ENCODE data around the gene TOP3A. TPM values are rescaled to one million over a fixed set of nuclear protein-coding genes. Genes with fewer than 3 reads are reported as not detected.

The TOP3A gene
- total and polyA plus RNA-seq, 2 of the 13 experiments (the other 11 are each of a cell fraction or from before 2014, with no cell fraction given) = 16.9 to 36.8 TPM

DNA sequence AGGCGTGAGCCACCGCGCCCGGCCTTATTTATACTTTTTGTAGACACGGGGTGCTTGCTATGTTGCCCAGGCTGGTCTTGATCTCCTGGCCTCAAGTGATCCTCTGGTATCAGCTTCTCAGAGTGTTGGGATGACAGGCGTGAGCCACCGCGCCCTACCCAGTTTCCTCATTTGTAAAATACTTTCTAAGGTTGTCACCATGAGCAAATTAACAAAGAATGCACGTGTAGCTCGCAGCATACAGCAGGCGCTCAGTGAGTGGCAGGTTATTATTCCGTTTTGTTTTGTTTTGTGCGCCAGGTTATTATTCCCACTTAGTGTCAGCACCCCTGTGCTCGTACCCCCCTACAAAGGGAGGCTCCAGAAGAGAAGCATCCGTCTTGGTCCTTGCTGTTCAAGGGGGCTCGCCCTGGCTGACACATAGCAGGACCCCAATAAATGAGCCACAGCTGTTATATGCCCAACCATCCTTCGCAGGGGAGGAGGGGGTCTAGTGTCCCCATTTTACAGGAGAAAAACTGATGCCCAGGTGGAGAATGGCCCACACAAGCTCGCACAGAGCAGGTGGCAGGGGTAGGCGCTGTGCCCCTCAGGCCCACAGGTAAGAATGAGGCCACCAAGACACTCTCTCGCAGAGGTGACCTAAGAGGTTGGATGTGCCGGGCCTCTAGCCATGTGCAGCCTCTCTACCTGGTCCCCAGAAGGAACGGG, 55.0 kb downstream of the TOP3A start (continued):
- TF ChIP-seq, protein P1, sequence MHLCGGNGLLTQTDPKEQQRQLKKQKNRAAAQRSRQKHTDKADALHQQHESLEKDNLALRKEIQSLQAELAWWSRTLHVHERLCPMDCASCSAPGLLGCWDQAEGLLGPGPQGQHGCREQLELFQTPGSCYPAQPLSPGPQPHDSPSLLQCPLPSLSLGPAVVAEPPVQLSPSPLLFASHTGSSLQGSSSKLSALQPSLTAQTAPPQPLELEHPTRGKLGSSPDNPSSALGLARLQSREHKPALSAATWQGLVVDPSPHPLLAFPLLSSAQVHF (CRISPR knock-in tag; IDR thresholded peaks at IDR 0.05) = no peak
- TF ChIP-seq KAT7 (CRISPR knock-in tag; IDR thresholded peaks at IDR 0.05; ENCODE audit: borderline replicate concordance) (no peak), CBX2 (IDR thresholded peaks at IDR 0.05; ENCODE audit: low read depth, low read length) (no peak), CBX2 (CRISPR knock-in tag; IDR thresholded peaks at IDR 0.05; ENCODE audit: low read depth) (no peak), ZNF251 (CRISPR knock-in tag; IDR thresholded peaks at IDR 0.05) (no peak), ZNF598 (CRISPR knock-in tag; IDR thresholded peaks at IDR 0.05; ENCODE audit: borderline replicate concordance) (no peak), NFYC (CRISPR knock-in tag; IDR thresholded peaks at IDR 0.05) (no peak), LCORL (IDR thresholded peaks at IDR 0.05) (no peak), LCORL (CRISPR knock-in tag; IDR thresholded peaks at IDR 0.05) (0 out of 2 replicates have a peak, but pooled peaks have one; percentile 11), KDM1A (CRISPR knock-in tag; IDR thresholded peaks at IDR 0.05) (peak; percentile 72; the same call in 1 of the 2 replicates), ZSCAN30 (CRISPR knock-in tag; IDR thresholded peaks at IDR 0.05) (peak; percentile 78; the same call in 1 of the 2 replicates), BRCA1 (CRISPR knock-in tag; IDR thresholded peaks at IDR 0.05) (no peak), ZNF432 (CRISPR knock-in tag; IDR thresholded peaks at IDR 0.05; ENCODE audit: borderline replicate concordance) (no peak), TEAD3 (CRISPR knock-in tag; optimal IDR thresholded peaks at IDR 0.05; ENCODE audit: borderline replicate concordance) (no peak), TAF15 (IDR thresholded peaks at IDR 0.05; ENCODE audit: low read depth, low read length, poor library complexity, severe bottlenecking) (no peak), ZBTB1 (CRISPR knock-in tag; IDR thresholded peaks at IDR 0.05; ENCODE audit: borderline replicate concordance) (no peak), KLF12 (CRISPR knock-in tag; IDR thresholded peaks at IDR 0.05; ENCODE audit: borderline replicate concordance) (no peak), CENPX (CRISPR knock-in tag; IDR thresholded peaks at IDR 0.05) (no peak), STAG1 (CRISPR knock-in tag; IDR thresholded peaks at IDR 0.05) (no peak), SP1 (IDR thresholded peaks at IDR 0.05) (no peak), SP1 (CRISPR knock-in tag; IDR thresholded peaks at IDR 0.05) (no peak), ZSCAN9 (CRISPR knock-in tag; IDR thresholded peaks at IDR 0.05; ENCODE audit: borderline replicate concordance) (peak; percentile 10; the same call in 1 of the 2 replicates)
- TF ChIP-seq, protein P2, sequence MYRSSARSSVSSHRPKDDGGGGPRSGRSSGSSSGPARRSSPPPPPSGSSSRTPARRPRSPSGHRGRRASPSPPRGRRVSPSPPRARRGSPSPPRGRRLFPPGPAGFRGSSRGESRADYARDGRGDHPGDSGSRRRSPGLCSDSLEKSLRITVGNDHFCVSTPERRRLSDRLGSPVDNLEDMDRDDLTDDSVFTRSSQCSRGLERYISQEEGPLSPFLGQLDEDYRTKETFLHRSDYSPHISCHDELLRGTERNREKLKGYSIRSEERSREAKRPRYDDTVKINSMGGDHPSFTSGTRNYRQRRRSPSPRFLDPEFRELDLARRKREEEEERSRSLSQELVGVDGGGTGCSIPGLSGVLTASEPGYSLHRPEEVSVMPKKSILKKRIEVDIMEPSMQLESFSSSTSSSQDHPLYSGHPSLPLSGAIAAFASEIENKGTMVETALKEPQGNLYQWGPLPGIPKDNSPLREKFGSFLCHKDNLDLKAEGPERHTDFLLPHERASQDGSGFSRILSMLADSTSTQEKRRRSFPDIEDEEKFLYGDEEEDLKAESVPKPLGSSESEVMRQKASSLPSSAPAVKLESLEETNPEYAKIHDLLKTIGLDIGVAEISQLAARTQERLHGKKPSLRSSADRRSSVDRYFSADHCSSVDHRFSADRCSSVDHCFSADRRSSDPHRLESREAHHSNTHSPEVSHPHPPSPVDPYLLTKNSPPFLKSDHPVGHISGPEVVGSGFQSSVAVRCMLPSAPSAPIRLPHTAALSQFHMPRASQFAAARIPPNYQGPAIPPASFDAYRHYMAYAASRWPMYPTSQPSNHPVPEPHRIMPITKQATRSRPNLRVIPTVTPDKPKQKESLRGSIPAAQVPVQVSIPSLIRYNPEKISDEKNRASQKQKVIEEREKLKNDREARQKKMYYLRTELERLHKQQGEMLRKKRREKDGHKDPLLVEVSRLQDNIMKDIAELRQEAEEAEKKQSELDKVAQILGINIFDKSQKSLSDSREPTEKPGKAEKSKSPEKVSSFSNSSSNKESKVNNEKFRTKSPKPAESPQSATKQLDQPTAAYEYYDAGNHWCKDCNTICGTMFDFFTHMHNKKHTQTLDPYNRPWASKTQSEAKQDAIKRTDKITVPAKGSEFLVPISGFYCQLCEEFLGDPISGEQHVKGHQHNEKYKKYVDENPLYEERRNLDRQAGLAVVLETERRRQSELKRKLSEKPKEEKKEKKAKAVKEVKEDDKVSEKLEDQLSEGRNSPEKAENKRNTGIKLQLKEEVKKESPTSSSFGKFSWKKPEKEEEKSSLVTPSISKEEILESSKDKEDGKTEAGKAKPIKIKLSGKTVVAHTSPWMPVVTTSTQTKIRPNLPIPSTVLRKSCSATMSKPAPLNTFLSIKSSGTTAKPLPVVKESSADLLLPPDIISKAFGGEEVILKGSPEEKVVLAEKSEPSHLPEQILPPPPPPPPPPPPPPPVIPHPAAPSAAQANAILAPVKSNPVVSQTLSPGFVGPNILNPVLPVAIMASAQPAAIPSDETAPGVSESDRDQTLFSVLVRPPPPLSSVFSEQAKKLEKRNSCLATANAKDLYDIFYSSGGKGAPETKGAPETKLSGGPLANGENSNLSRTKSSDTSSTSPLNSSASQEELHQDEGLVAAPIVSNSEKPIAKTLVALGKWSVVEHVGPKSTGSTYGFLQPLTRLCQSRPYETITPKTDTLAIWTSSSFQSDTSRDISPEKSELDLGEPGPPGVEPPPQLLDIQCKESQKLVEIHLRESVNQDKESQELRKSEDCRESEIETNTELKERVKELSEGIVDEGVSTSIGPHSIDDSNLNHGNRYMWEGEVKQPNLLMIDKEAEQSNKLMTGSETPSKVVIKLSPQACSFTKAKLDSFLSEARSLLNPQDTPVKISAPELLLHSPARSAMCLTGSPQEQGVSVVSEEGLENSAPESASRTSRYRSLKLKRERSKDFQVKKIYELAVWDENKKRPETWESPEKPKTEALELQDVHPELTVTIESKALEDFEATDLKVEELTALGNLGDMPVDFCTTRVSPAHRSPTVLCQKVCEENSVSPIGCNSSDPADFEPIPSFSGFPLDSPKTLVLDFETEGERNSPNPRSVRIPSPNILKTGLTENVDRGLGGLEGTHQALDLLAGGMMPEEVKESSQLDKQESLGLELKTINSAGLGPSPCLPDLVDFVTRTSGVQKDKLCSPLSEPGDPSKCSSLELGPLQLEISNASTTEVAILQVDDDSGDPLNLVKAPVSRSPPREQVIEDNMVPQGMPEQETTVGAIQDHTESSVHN (CRISPR knock-in tag; IDR thresholded peaks at IDR 0.05) = no peak
- TF ChIP-seq, protein P3, sequence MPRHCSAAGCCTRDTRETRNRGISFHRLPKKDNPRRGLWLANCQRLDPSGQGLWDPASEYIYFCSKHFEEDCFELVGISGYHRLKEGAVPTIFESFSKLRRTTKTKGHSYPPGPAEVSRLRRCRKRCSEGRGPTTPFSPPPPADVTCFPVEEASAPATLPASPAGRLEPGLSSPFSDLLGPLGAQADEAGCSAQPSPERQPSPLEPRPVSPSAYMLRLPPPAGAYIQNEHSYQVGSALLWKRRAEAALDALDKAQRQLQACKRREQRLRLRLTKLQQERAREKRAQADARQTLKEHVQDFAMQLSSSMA (CRISPR knock-in tag; IDR thresholded peaks at IDR 0.05) = no peak; the same call in 1 of the 2 replicates

All from HepG2 (cell line).